Measurements from ENCODE around the gene NHERF2.
"Not testable (repeated sequence)": the region's sequence is repeated elsewhere in the genome, so short reads cannot be mapped to it uniquely, and the experiment has no call there.

NHERF2 gene

GRCh38 chr16:2008009-2008526, 18.6 kb upstream of the NHERF2 start:
- POLR2A ChIA-PET = interaction anchor here (0.8 to 2.2 kb wide), 8 partner anchors 8 to 244 kb away, joined by 3 to 12 read pairs (median 4); partner anchors contain the start of genes ECI1, RPS2 and TRAF7
- no peak for DNase-seq (ENCODE audit: extremely low spot score)
- CTCF ChIA-PET = interaction anchor here (0.6 kb wide), 1 partner anchor 133 kb away, joined by 3 read pairs; no protein-coding TSS in a partner anchor
- TF ChIP-seq SP1 (IDR thresholded peaks at IDR 0.05) (no peak), HDGF (IDR thresholded peaks at IDR 0.05; ENCODE audit: borderline replicate concordance) (no peak), SUZ12 (IDR thresholded peaks at IDR 0.05) (no peak), FOXM1 (IDR thresholded peaks at IDR 0.05; ENCODE audit: borderline replicate concordance) (no peak), ELF4 (IDR thresholded peaks at IDR 0.05) (no peak), NFRKB (IDR thresholded peaks at IDR 0.05) (no peak), ZNF384 (IDR thresholded peaks at IDR 0.05) (no peak), PKNOX1 (IDR thresholded peaks at IDR 0.05) (no peak), L3MBTL2 (conservative IDR thresholded peaks at IDR 0.05) (no peak), ARNT (IDR thresholded peaks at IDR 0.05) (no peak), FOXA1 (IDR thresholded peaks at IDR 0.05) (no peak), FOXK2 (IDR thresholded peaks at IDR 0.05) (no peak), CTBP1 (IDR thresholded peaks at IDR 0.05; ENCODE audit: borderline replicate concordance) (no peak), LEF1 (IDR thresholded peaks at IDR 0.05; ENCODE audit: borderline replicate concordance) (no peak)

- TF ChIP-seq L3MBTL2 (conservative IDR thresholded peaks at IDR 0.05) = peak; percentile 97
- no peak for TF ChIP-seq LEF1 (IDR thresholded peaks at IDR 0.05; ENCODE audit: borderline replicate concordance)
- TF ChIP-seq BHLHE40 (IDR thresholded peaks at IDR 0.05; ENCODE audit: borderline replicate concordance) = no peak
- no peak for TF ChIP-seq FOXM1 (IDR thresholded peaks at IDR 0.05; ENCODE audit: borderline replicate concordance)
- ChIA-PET POLR2A (interaction anchor here (0.6 to 2.2 kb wide), 11 partner anchors 8 to 243 kb away, joined by 3 to 12 read pairs (median 3); partner anchors contain the start of genes ECI1, NHERF2, NPW and RPS2), CTCF (interaction anchor here (0.6 kb wide), 1 partner anchor 145 kb away, joined by 4 read pairs; no protein-coding TSS in a partner anchor)
- no peak for DNase-seq (ENCODE audit: extremely low spot score)
Measured at GRCh38 chr16:2008631-2009163, 18.0 kb upstream of the NHERF2 start.

GRCh38 chr16:2009164-2009711, 17.5 kb upstream of the NHERF2 start:
- ChIA-PET CTCF (interaction anchor here (0.6 kb wide), 1 partner anchor 144 kb away, joined by 4 read pairs; no protein-coding TSS in a partner anchor), POLR2A (interaction anchor here (0.6 to 2.2 kb wide), 8 partner anchors 10 to 242 kb away, joined by 3 to 12 read pairs (median 4); partner anchors contain the start of genes ECI1, NHERF2, NPW and RPS2)
- TF ChIP-seq BHLHE40 (IDR thresholded peaks at IDR 0.05; ENCODE audit: borderline replicate concordance) = no peak
- TF ChIP-seq FOXK2 (IDR thresholded peaks at IDR 0.05) = no peak
- TF ChIP-seq LEF1 (IDR thresholded peaks at IDR 0.05; ENCODE audit: borderline replicate concordance) = no peak
- DNase-seq (ENCODE audit: extremely low spot score) = no peak

GRCh38 chr16:2009791-2010510, 16.8 kb upstream of the NHERF2 start, which contains the start of gene ZNF598:
TSS of gene ZNF598 (minus strand) at chr16:2009821.
- DNase-seq (ENCODE audit: extremely low spot score) = peak; percentile 93
- ChIA-PET POLR2A (interaction anchor here (1.0 to 2.1 kb wide), 2 partner anchors 28 to 145 kb away, joined by 3 to 9 read pairs; partner anchors contain the start of gene TRAF7), CTCF (no interaction called here)
- no peak for TF ChIP-seq BHLHE40 (IDR thresholded peaks at IDR 0.05; ENCODE audit: borderline replicate concordance)
- TF ChIP-seq L3MBTL2 (conservative IDR thresholded peaks at IDR 0.05) = peak; percentile 78

- POLR2A ChIA-PET = interaction anchor here (1.0 to 1.6 kb wide), 2 partner anchors 142 to 144 kb away, joined by 3 read pairs; partner anchors contain the start of gene TRAF7
- DNase-seq (ENCODE audit: extremely low spot score); CTCF ChIA-PET: not testable (repeated sequence)
Measured at GRCh38 chr16:2011726-2012125, 15.0 kb upstream of the NHERF2 start.

- POLR2A ChIA-PET = interaction anchor here (1.2 to 1.6 kb wide), 2 partner anchors 140 to 142 kb away, joined by 3 to 4 read pairs; partner anchors contain the start of gene TRAF7
- DNase-seq (ENCODE audit: extremely low spot score) = no peak
- CTCF ChIA-PET = no interaction called here
- TF ChIP-seq PKNOX1 (IDR thresholded peaks at IDR 0.05) = no peak
- TF ChIP-seq FOXK2 (IDR thresholded peaks at IDR 0.05) = no peak
- no peak for TF ChIP-seq ARNT (IDR thresholded peaks at IDR 0.05)
Measured at GRCh38 chr16:2013527-2013926, 13.2 kb upstream of the NHERF2 start.

GRCh38 chr16:2015117-2015946, 11.4 kb upstream of the NHERF2 start:
- TF ChIP-seq NFRKB (IDR thresholded peaks at IDR 0.05) (no peak), HDGF (IDR thresholded peaks at IDR 0.05; ENCODE audit: borderline replicate concordance) (0 out of 2 replicates have a peak, but pooled peaks have one; percentile 64)
- DNase-seq (ENCODE audit: extremely low spot score) = no peak
- ChIA-PET CTCF (no interaction called here), POLR2A (interaction anchor here (0.8 to 1.8 kb wide), 6 partner anchors 10 to 140 kb away, joined by 3 to 7 read pairs (median 5); partner anchors contain the start of genes RPS2 and TRAF7)
